Astrocyte of the hippocampus (primary cell): ENCODE results near the gene SPG11.
"Not testable (repeated sequence)": the region's sequence is repeated elsewhere in the genome, so short reads cannot be mapped to it uniquely, and the experiment has no call there.

Experiments
- DNase-seq: peaks from one replicate; pipeline ENCODE4 v3.0.0; 2011; ENCODE audit warnings: low read depth, low spot score

Gene SPG11

DNA sequence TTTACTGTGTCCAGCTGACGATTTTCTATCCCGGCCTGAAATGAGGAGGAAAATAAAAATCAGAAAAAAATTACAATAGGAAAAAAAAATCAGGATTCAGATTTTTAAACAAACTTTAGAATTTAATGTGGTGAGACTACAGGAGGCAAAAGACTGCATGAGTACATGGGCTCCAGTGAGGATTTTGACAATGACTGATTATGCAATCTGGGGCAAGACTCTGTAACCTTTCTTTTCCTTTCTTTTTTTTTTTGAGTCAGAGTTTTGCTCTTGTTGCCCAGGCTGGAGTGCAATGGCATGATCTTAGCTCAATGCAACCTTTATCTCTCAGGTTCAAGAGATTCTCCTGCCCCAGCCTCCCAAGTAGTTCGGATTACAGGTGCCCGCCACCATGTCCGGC, 29.9 kb downstream of the SPG11 start:
- DNase-seq = no peak

DNA sequence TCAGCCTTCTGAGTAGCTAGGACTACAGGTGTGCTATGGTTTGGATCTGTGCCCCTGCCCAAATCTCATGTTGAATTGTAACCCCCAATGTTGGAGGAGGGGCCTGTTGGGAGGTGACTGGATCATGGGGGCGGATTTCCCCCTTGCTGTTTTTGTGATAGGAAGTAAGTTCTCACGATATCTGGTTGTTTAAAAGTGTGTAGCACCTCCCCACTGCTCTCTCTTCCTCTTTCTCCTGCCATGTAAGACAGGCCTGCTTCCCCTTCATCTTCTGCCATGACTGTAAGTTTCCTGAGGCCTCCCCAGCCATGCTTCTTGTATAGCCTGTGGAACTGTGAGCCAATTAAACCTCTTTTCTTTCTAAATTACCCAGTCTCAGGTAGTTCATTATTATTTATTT, 38.2 kb downstream of the SPG11 start:
- DNase-seq = not testable (repeated sequence)

DNA sequence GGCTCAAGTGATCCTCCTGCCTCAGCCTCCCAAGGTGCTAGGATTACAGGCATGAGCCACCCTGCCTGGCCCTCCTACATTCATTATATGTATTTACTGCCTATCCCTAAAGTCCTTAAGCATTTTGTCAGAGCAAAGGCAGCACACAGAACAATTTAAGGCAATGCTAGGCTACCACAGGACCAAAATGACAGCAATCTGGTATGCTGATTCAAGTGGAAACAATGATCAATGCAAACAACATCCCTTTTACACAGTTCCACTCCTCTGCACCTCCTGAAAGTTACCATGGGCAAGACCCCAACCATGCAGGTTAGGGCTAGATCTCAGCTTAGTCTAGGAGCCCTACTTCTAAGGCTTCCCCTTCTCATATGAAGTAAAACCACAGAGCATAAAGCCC, 40.3 kb downstream of the SPG11 start:
- no peak for DNase-seq

DNA sequence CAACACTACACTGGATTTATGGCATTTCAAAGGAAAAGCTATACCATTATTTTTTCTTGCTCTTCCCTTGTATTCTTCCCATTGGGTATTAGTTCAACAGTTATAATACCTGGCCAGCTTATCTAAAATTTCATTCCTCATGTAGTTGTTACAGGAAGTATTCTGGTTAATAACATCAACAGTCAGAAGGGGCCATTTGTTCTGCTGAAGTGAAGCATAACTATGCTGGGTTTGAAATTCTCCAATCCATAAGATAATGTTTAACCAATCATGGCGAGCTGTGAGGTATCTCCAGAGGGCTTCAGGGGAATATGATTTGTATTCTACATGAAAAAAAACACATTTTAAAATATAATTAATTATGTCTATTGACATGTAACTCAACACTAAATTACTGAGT, 43.4 kb downstream of the SPG11 start:
- no peak for DNase-seq

DNA sequence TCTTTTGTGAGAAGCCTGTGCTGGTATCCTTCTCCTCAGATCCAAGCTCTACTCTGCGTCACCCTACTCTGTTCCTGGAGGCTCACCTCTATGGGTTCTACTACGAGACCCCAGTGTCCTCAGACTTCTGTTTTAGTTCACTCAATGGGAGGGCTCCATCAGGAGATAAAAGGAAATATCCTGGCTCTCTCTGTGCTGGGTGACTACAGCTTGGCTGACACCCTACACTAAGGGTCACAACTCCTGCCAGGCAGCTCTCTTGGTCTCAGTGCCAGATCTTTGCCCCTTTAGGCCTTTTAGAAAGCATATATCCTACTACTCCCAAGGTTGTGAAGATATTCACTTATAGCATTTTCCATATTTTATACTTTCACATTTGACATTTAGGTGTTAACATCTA, 46.5 kb downstream of the SPG11 start:
- no peak for DNase-seq

DNA sequence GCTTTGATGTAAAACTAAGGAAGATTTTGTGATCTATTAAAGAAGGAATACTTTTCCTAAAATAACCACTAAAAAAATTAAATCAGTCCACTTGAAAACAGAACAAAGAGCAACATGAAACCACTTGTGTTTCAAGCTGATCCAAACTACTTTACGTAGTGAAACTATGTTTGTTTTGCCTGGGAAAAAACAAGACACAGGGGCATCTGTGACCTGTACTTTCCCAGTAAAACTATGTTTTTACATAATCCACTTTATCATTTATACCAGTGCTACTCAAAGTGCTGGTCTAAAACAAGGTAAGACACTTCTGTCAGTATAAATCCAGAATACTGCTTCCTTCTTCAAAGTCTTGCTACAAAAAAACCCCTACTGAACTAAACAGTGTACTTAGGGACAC, 56.7 kb downstream of the SPG11 start:
- DNase-seq = no peak

DNA sequence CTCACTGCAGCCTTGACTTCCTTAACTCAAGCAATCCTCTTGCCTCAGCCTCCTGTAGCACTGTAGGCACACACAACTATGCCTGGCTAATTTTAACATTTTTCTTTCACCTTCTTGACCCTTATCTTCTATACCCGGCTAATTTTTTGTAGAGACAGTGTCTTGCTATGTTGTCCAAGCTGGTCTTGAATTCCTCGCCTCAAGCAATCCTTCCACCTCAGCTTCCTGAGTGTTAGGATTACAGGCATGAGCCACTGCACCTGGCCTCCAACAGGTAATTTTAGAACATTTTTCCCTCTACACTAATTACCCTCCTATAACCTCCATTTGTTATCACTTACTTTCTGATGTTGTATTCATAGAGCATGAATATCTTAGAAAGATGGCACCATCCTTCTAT, 60.3 kb downstream of the SPG11 start:
- no peak for DNase-seq

DNA sequence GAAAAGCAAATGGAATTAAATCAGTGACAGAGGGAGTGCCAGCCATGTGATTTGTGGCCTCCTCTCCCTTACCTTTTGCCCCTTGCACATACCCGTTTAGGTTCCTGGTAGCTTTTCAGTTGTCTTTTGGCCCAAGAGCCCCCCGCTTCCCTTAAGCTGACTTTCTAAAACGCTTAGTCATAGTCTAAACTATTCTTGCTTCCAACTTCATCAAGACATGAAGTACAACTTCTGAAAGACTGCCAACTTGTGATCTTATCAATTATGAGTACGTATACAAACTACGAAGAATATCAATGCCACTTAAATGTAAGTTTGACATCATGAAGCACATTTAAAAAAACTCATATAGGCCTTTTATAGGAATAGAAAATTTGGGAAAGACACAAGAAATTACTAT, 64.6 kb downstream of the SPG11 start:
- peak; percentile 45 for DNase-seq

DNA sequence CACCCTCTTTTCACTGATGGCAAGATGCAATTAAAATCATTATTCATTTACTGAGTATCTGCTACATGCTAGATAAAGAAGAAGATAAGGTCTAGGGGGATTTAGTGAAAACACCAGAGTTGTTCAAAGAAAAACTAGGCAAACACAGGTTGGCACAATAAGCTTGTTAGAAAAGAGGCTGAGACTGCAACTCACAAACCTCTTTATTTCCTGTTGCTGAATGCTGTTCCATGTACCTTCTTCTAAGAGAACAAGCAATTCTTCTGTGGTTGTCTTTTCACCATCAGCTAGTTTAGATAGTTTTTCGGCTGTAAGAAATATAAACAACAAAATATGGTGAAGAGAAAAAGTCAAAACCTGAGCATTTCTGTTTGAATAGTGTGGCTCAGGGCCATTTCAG, 65.4 kb downstream of the SPG11 start:
- no peak for DNase-seq

DNA sequence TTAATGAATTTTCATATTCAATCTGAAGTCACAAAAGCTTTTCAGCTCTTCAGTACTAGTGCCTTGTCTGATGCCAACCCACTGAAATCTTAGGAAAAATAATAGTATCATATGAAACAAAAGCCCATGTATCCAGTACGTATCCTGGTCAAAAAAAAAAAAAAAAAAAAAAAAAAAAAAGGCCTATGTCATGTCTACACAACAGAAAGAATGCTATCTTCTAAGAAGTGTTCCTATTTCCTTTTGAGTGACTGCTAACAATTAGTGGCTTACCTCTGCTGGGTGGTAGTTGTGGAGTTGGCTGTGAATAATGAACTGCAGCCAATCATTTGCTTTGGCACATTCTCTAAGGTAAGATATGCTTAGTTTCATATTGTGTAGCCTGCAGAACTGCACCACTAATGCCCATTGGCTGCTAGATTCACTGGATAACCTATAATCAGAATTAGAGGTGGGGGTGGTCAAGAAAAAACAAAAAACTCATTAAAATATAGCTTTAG, 66.9 kb downstream of the SPG11 start:
- DNase-seq = no peak

DNA sequence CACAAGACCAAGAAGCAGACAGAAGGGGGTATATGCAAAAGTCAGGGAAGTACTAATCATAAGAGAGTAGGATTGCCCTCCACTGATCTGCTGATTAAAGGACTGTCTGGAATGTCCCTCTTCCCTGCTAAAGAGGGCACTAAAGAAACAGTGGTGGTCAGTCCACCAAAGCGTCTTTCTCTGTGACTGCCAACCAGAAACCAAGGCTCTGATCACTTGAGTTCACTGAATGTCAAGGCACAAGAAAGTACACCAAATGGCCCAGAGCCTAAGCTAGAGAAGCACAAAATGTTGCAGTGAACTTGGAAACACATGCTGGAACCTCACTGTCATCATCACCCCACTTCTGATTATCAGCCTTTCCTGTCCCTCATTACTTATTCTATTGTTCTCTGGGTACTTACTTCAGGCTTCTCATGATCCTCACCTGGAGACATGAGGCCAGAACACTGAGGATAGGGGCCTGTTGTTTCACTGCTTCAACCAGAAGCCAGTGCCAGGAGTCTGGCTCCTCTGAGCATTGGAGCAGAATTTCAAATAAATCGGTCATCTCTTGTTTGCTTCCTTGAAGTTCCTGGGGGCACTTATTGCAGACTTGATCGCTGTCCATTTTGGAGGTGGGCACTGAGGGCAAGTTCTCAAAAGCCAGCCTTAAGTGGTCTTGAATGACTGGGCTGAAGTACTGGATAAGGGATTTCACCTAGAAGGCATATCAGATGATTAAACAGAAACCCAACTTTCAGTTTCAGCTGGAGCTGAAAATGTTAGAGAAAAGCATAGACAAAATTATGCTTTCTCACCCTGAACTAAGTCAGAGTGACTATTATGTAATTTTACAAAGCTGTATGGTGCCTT, 67.6 kb downstream of the SPG11 start:
- no peak for DNase-seq

DNA sequence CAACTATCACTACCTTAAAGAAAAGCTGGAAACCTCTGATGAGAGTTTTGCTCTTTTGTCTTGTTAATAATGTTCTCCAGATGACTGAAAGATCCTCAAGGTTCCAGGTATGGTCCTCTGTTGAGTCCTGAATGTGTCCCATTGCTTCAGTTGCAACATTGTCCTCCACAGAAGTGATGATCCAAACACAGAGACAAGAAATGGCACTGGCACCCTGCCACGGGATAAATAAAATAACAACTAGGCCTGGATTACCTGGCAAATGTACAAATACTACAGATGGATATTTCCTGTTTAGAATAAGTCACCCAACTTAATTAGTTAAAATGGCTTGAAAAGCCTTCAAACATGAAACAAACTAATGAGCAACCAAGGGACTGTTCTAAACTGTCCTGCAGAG, 68.2 kb downstream of the SPG11 start:
- DNase-seq = no peak

DNA sequence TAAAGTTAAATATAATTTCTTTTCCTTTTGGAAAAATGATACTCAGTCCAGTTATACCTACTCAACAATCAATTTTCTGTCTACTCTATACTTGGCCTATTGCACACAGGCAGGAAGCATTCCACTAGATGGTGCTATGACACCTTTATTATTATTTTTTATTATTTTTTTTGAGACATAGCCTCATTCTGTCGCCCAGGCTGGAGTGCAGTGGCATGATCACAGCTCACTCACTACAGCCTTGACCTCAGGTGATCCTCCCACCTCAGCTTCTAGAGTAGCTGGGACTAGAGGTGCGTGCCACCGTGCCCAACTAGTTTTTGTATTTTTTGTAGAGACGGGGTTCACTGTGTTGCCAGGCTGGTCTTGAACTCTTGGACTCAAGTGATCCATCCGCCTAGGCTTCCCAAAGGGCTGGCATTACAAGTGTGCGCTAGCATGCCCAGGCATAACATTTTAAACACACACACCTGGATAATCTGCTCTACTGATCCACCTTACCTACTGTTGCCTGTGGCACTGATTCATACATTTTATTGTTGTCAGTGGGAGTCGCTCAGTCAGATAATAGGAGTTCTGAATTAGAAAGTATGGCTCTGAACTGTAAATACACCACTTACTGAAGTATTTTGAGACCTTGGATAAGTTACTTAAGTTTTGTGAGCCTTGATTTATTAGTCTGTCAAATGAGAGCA, 70.3 kb downstream of the SPG11 start:
- peak; percentile 12 for DNase-seq

DNA sequence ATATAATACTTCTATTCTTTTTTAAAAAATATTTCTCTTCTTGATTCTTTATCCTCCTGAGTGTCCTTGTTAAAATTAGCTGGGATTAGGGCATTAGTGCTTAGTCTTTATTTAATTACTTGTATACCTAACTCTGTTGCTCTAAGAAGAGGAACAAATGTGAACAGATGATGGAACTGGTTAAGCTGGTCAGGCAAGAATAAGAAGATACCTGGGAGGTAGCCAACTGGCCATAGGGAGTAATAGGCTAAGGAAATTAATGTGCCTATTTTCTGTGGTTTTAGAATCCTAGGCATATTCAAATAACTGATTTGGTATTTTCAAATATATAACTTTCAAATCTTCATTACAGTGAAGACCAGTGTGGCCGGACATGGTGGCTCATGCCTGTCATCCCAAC, 72.1 kb downstream of the SPG11 start:
- no peak for DNase-seq

DNA sequence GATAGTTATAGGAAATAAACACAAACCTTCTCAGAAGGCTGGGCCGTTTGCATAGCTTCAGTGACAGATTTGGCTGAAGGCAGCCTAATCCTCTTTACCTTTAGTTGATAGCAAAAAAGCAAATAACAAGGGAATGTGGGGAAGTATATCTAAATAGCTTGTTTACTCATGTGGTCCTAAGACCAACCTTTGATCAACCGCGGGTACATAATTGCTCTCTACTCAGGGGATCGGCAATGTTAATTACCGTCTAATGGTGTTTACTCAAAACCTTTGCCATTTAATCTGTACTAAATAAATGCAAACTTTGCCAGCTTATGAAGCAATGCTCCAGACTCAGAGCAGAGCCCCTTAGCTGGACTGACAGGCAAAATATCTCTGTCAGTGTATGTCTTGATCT, 74.9 kb downstream of the SPG11 start:
- no peak for DNase-seq

DNA sequence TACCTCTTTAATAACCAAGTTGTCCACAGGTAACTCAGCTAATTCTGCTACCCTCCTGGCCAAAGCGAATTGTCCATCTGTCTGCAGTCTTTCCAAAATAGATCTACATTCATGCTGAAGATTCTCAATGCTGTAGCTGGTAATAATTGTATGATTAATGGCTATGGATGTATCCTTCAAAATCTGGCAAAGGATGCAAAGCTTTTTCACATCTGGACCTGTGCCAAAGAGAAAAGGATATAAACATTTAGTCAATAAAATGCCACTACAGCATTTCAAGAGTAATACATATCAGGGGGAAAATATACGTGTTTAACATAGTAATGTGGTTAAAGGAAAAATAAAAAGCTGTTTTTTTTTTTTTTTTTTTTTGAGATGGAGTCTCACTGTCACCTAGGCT, 77.8 kb downstream of the SPG11 start:
- DNase-seq = no peak

DNA sequence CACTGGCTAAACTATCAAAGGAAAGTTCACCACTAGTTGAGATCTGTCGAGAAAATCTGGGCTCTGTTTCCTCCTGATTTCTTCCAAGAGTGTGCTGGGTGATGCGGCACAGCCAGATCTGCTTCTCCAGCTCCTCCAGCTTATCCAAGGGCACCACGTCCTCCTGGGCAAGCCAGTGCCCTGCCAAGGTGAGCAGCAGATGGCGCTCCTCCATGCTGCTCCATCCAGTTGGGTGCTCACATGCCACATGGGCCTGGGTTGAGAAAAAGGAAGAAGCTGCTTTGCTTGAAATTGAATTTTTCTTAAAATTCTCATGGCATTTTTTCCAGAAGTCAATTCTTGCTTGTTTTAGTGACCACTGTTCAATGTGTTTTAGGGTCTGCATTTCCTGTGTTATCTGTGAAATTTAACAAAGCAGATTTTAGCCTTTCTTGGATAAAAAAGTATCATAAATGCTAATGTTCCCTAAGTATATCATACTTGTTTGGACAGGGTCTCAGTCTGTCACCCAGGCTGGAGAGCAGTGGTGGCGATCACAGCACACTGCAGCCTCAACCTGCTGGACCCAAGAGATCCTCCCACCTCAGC, 79.2 kb downstream of the SPG11 start:
- peak; percentile 26 for DNase-seq

DNA sequence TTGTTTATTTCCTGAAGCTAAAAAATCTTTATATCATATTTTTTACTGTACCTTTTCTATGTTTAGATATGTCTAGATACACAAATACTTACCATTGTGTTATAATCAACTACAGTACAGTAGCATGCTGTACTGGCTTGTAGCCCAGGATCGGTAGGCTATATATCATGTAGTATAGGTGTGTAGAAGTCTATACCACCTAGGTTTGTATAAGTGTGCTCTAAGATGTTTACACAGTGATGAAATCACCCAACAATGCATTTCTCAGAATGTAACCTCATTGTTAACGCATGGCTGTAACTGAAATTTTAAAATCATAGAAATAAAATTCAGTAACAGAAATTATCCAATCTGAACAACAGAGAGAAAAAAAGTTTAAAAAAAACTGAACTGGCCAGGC, 83.4 kb downstream of the SPG11 start:
- no peak for DNase-seq

DNA sequence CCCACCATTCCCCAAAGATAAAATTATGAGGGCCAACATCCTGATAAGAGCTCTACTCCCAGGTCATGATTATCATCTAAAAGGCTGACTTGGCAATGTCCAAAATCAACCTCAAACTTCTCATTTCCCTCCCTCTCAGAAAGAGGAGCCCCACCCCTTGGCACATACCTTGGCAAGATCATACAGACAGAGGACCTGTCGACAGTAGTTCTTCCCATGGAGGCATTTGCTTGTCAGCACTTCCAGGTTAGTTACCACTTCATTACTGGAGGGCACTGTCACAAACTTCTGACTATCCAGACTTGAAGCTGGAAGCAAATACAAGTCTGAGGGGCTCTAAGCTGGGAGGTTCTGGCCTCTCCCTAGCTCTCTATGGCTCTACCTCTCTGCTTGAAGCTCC, 88.7 kb downstream of the SPG11 start:
- no peak for DNase-seq

DNA sequence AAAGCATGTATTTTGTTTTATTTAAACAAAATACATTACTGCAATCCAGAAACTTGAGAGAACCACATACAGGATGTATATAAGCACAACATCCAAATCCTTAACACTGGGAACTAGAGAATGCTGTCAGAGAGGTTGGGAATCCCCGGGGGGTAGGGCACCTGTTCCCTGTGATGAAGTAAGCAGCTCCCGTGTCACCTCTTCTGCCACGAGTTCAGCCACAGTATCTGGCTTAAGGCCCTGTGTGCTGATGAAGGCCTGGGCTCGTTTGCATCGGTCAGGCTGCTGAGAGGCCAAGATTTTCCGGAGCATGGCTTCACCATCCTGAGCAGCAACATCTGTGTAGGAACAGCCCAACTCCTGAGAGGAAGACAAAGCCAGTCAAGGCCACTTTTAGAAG, 90.1 kb downstream of the SPG11 start:
- DNase-seq = no peak

DNA sequence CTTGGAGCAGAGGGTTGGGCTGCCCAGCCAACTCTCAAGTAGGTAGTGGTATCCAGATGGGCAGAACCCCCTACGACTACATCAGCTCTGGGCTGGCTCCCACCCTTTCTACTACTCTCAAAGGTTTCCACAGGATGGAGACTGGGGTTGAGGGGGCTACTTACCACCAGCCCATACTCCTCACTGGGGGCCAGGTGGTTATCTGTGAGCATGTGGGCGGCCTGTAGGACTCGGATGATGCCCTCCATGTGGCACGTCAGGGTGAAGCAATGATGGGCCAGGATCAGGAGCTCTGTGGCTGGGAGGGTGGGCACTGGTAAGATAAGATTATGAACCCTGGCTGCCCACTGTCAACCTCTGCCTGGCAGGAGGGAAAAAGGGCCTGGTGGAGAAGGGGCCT, 93.1 kb downstream of the SPG11 start:
- DNase-seq = no peak

DNA sequence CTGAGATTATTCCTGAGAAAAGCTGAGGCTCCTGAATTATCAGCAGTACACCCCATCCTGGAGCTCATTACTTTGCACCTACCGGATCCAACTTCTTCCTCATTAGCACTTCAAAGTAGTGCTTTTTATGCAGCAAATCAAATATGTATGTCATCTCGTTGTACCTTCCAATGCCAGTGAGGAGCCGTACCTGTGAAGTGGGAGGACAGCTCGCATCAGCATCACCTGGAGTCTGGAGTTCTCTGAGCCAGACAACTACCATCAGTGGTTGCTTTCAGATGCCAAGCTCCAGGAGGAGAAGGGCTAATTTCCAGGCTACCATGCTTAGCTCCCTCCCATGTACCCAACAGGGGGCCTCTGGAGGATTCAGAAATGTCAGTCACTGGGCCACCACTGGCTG, 94.1 kb downstream of the SPG11 start:
- DNase-seq = no peak

DNA sequence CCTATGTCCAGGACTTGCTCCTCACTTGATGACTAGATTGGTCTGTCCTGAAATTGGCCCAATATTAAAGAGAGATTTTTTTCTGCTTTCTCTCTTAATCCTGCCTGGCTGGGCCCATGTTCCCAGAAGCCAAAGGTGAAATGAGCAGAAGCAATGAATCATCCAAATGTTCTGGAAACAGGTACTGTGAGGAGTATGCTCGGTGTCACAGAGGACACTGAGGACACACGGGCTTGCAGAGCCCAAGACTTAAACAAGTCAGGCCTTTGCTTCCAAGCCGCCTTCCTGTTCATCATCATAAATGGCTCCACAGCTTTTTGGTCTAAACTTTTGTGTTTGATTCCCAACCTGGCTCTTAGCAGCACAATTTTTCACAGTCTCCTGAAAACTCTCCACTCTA, 95.1 kb downstream of the SPG11 start:
- no peak for DNase-seq
